ENCODE measurements around the gene SLC28A1.
"Not testable (repeated sequence)": the region's sequence is repeated elsewhere in the genome, so short reads cannot be mapped to it uniquely, and the experiment has no call there.

SLC28A1 gene

GRCh38 chr15:84913360-84913723 is 28.9 kb downstream of the SLC28A1 start:
- no peak for DNase-seq

GRCh38 chr15:84914351-84914750 is 29.9 kb downstream of the SLC28A1 start:
- no peak for DNase-seq

- peak; percentile 8 for DNase-seq
These were observed 30.6 kb downstream of the SLC28A1 start for GRCh38 chr15:84914909-84915605.

- DNase-seq = no peak
These were observed 31.1 kb downstream of the SLC28A1 start for GRCh38 chr15:84915606-84915958.

- no peak for DNase-seq
These were observed 33.0 kb downstream of the SLC28A1 start for GRCh38 chr15:84917452-84917851.

GRCh38 chr15:84919106-84919667 is 34.7 kb downstream of the SLC28A1 start:
- DNase-seq = no peak

GRCh38 chr15:84921121-84921520 is 36.7 kb downstream of the SLC28A1 start:
- DNase-seq = no peak

- DNase-seq = no peak
These were observed 38.1 kb downstream of the SLC28A1 start for GRCh38 chr15:84922530-84922929.

GRCh38 chr15:84924077-84924731 is 39.7 kb downstream of the SLC28A1 start:
- DNase-seq = no peak

GRCh38 chr15:84924821-84925569 is 40.5 kb downstream of the SLC28A1 start:
- DNase-seq = not testable (repeated sequence)

- DNase-seq = no peak
These were observed 41.4 kb downstream of the SLC28A1 start for GRCh38 chr15:84925906-84926305.

- no peak for DNase-seq
These were observed 42.2 kb downstream of the SLC28A1 start for GRCh38 chr15:84926491-84927230.

- DNase-seq = no peak
These were observed 44.3 kb downstream of the SLC28A1 start for GRCh38 chr15:84928843-84929168.

GRCh38 chr15:84929795-84930603 is 45.5 kb downstream of the SLC28A1 start:
- no peak for DNase-seq

- no peak for DNase-seq
These were observed 50.7 kb downstream of the SLC28A1 start for GRCh38 chr15:84934942-84935729.

GRCh38 chr15:84937144-84937543 is 52.7 kb downstream of the SLC28A1 start:
- DNase-seq = no peak

- DNase-seq = no peak
These were observed 54.3 kb downstream of the SLC28A1 start for GRCh38 chr15:84938726-84939125.

GRCh38 chr15:84940399-84940798 is 55.9 kb downstream of the SLC28A1 start:
- DNase-seq = no peak

- DNase-seq = no peak
These were observed 58.0 kb downstream of the SLC28A1 start for GRCh38 chr15:84942456-84942855.

GRCh38 chr15:84944311-84944710 is 59.8 kb downstream of the SLC28A1 start:
- DNase-seq = no peak

GRCh38 chr15:84944861-84945260 is 60.4 kb downstream of the SLC28A1 start:
- no peak for DNase-seq
